ENCODE results near the gene METTL15. TPM values are rescaled to one million over a fixed set of nuclear protein-coding genes. Genes with fewer than 3 reads are reported as not detected.

Gene METTL15
- total RNA-seq, 3 donors from 2014 or later (not counting 1 experiment from before 2014, with no cell fraction given) = 7.4 to 12.1 (median 9.1) TPM

DNA sequence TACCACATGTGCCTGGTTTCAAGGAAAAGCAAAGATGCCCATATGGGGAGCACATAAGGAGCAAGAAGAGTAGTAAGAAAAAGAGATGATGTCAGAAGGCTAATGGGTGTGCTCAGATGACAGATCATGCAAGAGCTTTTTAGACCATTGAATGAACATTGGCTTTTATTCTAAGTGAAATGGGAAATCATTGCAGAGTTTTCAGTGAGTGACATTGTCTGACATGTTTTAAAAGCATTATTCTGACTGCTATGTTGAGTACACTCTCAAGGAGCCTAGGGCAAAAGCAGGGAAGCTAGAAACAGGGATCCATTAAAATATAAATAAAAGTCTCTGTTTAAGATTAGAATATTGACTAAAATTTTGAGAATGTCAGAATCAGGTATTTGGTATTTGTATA, 133.6 kb downstream of the METTL15 start:
- H3K27me3 ChIP-seq (ENCODE audit: control insufficient read depth, insufficient read depth, low read length) = no peaks in the 10 kb centered on the region
- peaks cover 12 to 17% of the 10 kb centered on the region in 2 donors for H3K4me1 Mint-ChIP-seq
- peaks cover 0 to 2% of the 10 kb centered on the region in 2 donors for H3K9me3 Mint-ChIP-seq
- no peak for ATAC-seq
- H3K36me3 ChIP-seq (ENCODE audit: control insufficient read depth, insufficient read depth, low read length) = no peaks in the 10 kb centered on the region
- no peaks in the 10 kb centered on the region for H3K4me1 ChIP-seq (ENCODE audit: control insufficient read depth, insufficient read depth, low read length)
- no peak overlapping the region for H3K4me3 Mint-ChIP-seq
- H3K9me3 ChIP-seq (ENCODE audit: control insufficient read depth, insufficient read depth, low read length) = no peaks in the 10 kb centered on the region
- H3K27ac ChIP-seq (ENCODE audit: low read length) = no peak overlapping the region
- H3K36me3 Mint-ChIP-seq = no peaks in the 10 kb centered on the region
- intact Hi-C loops (cut with micrococcal nuclease) = no loop called here
- no peaks in the 10 kb centered on the region for H3K27me3 Mint-ChIP-seq (ENCODE audit: low read depth in 2 of 2)
- no peak for DNase-seq
- no peak overlapping the region for H3K27ac Mint-ChIP-seq
- TF ChIP-seq, protein P1, sequence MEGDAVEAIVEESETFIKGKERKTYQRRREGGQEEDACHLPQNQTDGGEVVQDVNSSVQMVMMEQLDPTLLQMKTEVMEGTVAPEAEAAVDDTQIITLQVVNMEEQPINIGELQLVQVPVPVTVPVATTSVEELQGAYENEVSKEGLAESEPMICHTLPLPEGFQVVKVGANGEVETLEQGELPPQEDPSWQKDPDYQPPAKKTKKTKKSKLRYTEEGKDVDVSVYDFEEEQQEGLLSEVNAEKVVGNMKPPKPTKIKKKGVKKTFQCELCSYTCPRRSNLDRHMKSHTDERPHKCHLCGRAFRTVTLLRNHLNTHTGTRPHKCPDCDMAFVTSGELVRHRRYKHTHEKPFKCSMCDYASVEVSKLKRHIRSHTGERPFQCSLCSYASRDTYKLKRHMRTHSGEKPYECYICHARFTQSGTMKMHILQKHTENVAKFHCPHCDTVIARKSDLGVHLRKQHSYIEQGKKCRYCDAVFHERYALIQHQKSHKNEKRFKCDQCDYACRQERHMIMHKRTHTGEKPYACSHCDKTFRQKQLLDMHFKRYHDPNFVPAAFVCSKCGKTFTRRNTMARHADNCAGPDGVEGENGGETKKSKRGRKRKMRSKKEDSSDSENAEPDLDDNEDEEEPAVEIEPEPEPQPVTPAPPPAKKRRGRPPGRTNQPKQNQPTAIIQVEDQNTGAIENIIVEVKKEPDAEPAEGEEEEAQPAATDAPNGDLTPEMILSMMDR (IDR thresholded peaks at IDR 0.05) = no peak
- H3K4me3 ChIP-seq (ENCODE audit: low read length) = no peak overlapping the region

DNA sequence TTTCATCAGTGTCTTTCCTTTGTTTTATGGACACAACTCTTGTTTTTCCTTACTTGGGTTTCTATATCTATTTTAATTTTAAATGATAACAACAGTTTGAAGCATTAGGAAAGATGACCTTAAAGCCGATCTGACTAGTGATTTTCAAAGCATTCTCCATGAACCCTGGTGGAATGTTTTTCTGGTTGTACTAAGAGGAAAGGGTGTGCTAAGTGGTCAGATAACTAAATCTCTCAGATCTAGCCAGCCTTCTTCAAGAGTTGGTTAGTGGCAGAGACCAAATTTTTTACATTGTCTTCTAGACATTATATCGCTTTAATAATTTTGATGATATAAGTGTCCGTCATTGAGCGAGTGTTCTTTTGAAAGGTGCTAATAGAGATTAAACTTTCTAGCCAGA, 134.4 kb downstream of the METTL15 start:
- Mint-ChIP-seq H3K4me3 (no peak overlapping the region), H3K9me3 (no peaks in the 10 kb centered on the region), H3K36me3 (no peaks in the 10 kb centered on the region), H3K27ac (no peak overlapping the region), H3K27me3 (ENCODE audit: low read depth in 2 of 2) (no peaks in the 10 kb centered on the region), H3K4me1 (peaks cover 12% of the 10 kb centered on the region in 2 donors)
- H3K4me3 ChIP-seq (ENCODE audit: low read length) = no peak overlapping the region
- no peak overlapping the region for H3K27ac ChIP-seq (ENCODE audit: low read length)
- intact Hi-C loops (cut with micrococcal nuclease) = no loop called here
- TF ChIP-seq, protein P1 (IDR thresholded peaks at IDR 0.05) = no peak
- no peaks in the 10 kb centered on the region for H3K36me3 ChIP-seq (ENCODE audit: control insufficient read depth, insufficient read depth, low read length)
- DNase-seq (no peak), ATAC-seq (no peak)
- H3K9me3 ChIP-seq (ENCODE audit: control insufficient read depth, insufficient read depth, low read length) = no peaks in the 10 kb centered on the region
- no peaks in the 10 kb centered on the region for H3K27me3 ChIP-seq (ENCODE audit: control insufficient read depth, insufficient read depth, low read length)
- 100% methylated on average over 1 of the region's 4 CpGs for WGBS (ENCODE audit: insufficient coverage)
- H3K4me1 ChIP-seq (ENCODE audit: control insufficient read depth, insufficient read depth, low read length) = no peaks in the 10 kb centered on the region

- no peak overlapping the region for H3K4me3 Mint-ChIP-seq
- intact Hi-C loops (cut with micrococcal nuclease) = no loop called here
- no peaks in the 10 kb centered on the region for H3K36me3 ChIP-seq (ENCODE audit: control insufficient read depth, insufficient read depth, low read length)
- no peak overlapping the region for H3K4me3 ChIP-seq (ENCODE audit: low read length)
- no peak for DNase-seq
- WGBS (ENCODE audit: insufficient coverage) = 100% methylated on average over 1 of the region's 2 CpGs
- TF ChIP-seq, protein P1 (IDR thresholded peaks at IDR 0.05) = no peak
- H3K9me3 Mint-ChIP-seq = no peaks in the 10 kb centered on the region
- peaks cover 12% of the 10 kb centered on the region in 2 donors for H3K4me1 Mint-ChIP-seq
- no peak for ATAC-seq
- H3K27ac ChIP-seq (ENCODE audit: low read length) = no peak overlapping the region
- no peaks in the 10 kb centered on the region for H3K4me1 ChIP-seq (ENCODE audit: control insufficient read depth, insufficient read depth, low read length)
- no peaks in the 10 kb centered on the region for H3K36me3 Mint-ChIP-seq
- H3K27me3 ChIP-seq (ENCODE audit: control insufficient read depth, insufficient read depth, low read length) = no peaks in the 10 kb centered on the region
- no peak overlapping the region for H3K27ac Mint-ChIP-seq
- H3K27me3 Mint-ChIP-seq (ENCODE audit: low read depth in 2 of 2) = no peaks in the 10 kb centered on the region
- H3K9me3 ChIP-seq (ENCODE audit: control insufficient read depth, insufficient read depth, low read length) = no peaks in the 10 kb centered on the region
These were observed 134.9 kb downstream of the METTL15 start for GRCh38 chr11:28243061-28243460.

GRCh38 chr11:28243581-28243980, 135.4 kb downstream of the METTL15 start:
- H3K27me3 ChIP-seq (ENCODE audit: control insufficient read depth, insufficient read depth, low read length) = no peaks in the 10 kb centered on the region
- no peak overlapping the region for H3K4me3 ChIP-seq (ENCODE audit: low read length)
- ATAC-seq = no peak
- Mint-ChIP-seq H3K4me3 (no peak overlapping the region), H3K9me3 (no peaks in the 10 kb centered on the region), H3K36me3 (no peaks in the 10 kb centered on the region), H3K4me1 (peaks cover 12% of the 10 kb centered on the region in 2 donors), H3K27me3 (ENCODE audit: low read depth in 2 of 2) (no peaks in the 10 kb centered on the region), H3K27ac (no peak overlapping the region)
- intact Hi-C loops (cut with micrococcal nuclease) = no loop called here
- H3K36me3 ChIP-seq (ENCODE audit: control insufficient read depth, insufficient read depth, low read length) = no peaks in the 10 kb centered on the region
- no peak for DNase-seq
- no peaks in the 10 kb centered on the region for H3K9me3 ChIP-seq (ENCODE audit: control insufficient read depth, insufficient read depth, low read length)
- TF ChIP-seq, protein P1 (IDR thresholded peaks at IDR 0.05) = no peak
- no peaks in the 10 kb centered on the region for H3K4me1 ChIP-seq (ENCODE audit: control insufficient read depth, insufficient read depth, low read length)
- no peak overlapping the region for H3K27ac ChIP-seq (ENCODE audit: low read length)
- WGBS (ENCODE audit: insufficient coverage) = no CpG with 5 or more reads among the region's 2 CpGs

Data from natural killer cell (primary cell).